GM18868 (cell line): Measurements from ENCODE around the gene VAMP8.
"Not testable (repeated sequence)": the region's sequence is repeated elsewhere in the genome, so short reads cannot be mapped to it uniquely, and the experiment has no call there.

Source experiments
- ATAC-seq: cut with Tn5 transposase; IDR thresholded peaks from one replicate; pipeline ENCODE4 v1.9.1; 2021; ENCODE audit warnings: mild to moderate bottlenecking, moderate library complexity; ENCODE audit not compliant: unreplicated experiment

The VAMP8 gene

DNA sequence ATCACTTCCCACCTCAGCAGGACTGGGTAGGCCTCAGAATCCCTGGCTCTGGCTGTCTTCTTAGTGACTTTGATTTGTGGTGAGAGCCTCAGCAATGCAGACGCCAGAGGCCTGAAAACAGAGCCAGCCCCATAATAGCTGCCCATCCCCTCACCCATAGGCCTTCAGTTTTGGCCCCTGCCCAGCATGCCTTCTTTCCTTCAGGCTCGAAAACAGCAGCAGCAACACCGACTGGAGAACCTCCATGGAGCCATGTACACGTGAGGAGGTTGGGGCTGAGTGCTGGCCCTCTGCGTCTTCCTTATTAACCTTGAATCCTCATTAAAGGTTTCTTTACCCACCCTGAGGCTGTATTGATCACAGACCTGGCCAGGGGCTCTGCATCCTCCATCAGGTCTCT is 19.9 kb downstream of the VAMP8 start:
- no peak for ATAC-seq

DNA sequence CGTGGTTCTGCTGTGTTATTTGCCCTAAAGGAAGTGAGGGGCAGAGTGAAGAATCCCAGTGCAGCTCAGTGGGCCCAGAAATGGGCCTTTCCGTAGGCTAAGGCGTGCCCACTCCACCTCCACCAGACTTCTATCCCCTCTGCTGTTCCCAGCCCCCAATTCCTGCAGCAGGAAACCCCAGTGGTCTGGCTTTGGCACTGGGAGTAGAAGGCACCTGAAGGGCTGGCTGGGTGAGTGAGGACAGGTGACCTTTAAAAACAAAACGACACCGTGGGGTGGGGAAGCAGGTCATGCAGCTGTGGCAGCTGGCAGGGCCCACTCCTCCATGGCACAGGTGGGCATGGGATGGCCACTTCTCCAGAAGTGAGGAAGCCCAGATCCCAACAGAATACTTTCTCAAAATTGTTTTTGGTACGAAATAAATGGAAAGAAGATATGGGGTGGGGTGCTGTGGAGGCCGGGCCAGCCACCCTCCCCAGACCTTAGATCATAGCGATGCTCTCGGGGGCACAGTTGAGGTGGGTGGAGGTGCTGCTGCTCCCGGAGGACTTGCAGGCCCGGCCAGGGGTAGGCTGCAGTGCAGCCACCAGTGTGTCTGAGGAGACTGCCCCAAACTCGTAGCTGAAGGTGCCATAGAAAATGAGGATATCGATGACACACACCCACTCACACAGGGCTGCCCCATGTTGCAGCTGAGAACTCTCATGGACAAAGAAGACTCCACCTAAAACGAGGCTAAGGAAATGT is 21.4 kb downstream of the VAMP8 start:
- no peak for ATAC-seq

DNA sequence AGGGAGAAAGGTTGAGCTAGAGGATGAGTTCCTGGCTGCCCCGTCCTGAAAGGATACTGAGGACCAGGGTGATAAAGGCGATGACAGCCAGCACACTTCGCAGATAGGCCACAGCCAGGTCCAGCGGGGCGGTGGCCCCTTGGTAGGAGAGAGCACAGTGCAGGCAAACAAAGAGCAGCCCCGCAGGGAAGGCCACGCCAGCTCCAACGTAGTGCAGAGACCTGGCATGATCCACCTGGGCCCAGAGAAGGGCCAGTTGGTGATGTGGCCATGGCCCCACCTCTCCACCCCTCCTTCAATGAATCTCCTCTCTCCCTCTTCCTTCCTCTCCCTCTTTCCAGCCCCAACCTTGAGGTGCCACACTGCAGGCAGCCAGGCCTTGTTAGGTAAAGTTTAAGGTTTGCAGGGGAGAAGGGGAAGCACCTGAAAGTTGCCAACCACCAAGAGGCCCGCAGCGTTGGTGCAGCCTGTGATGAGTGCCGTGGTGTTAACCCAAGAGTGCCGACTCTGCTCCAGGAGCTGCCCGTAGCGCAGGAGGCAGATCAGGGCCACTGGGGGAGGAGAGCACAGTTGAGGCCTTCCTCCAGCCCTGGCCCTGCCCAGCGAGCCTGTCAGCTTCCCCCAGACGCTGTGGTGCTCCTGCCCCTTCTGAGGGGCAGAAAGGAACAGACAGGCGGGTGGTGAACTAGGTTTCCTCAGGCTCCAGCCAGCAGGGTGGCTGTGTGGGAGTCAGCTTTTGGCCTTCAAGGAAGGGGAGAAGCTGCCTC is 22.3 kb downstream of the VAMP8 start:
- ATAC-seq = no peak

DNA sequence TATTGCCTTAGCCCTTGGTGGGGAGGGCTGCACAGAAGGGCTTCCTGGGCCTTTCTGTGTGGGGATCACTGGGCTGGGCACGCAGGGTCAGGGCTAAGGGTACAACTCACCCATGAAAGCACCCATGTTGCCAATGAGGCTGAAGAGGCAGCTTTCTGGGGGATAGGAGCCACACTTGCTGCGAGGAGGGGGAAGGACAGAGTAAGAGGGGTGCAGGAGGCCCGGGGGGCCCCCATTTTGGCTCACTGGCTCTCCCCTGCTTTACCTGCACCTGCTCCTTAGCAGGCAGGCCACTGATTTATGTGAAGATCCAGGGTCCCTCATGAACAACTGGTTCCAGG is 22.8 kb downstream of the VAMP8 start:
- no peak for ATAC-seq

DNA sequence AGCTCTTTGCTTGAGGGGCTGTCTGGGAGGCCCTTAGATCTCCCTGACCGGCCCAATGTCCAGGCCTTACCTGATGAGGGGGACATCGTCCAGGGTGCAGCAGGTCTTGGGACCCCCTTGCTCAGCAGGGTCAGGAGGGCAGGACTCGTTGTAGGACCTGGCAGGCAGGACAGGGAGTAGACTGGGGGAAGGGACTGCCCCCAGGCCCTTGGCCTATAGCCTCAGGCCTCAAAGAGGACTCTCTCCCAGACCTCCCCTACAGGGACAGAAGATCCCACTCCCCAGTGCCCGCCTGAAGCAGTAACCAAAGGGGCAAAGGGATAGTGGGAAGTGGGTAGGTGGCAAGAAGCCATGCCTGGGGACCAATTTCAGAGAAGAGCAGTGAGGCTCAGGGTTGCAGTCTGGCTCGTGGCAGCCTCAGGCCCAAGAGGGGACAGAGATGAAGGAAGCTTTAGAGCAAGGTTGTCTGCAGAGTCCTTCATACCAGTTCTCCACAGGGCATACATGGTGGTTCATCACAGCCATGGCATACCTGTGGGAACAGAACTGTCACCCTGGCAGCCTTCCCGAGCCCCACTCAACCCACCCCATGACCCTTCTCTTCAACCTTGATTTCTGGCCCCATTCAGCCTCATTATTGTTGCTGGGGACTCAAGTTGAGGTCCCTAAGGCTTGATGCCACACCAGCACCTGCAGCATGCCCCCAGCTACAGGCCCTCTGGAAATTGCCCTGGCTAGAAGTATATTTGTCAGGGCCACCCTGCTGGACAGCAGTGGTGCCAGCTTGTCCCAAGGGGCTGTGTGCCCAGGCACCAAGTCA is 23.8 kb downstream of the VAMP8 start:
- ATAC-seq = no peak

DNA sequence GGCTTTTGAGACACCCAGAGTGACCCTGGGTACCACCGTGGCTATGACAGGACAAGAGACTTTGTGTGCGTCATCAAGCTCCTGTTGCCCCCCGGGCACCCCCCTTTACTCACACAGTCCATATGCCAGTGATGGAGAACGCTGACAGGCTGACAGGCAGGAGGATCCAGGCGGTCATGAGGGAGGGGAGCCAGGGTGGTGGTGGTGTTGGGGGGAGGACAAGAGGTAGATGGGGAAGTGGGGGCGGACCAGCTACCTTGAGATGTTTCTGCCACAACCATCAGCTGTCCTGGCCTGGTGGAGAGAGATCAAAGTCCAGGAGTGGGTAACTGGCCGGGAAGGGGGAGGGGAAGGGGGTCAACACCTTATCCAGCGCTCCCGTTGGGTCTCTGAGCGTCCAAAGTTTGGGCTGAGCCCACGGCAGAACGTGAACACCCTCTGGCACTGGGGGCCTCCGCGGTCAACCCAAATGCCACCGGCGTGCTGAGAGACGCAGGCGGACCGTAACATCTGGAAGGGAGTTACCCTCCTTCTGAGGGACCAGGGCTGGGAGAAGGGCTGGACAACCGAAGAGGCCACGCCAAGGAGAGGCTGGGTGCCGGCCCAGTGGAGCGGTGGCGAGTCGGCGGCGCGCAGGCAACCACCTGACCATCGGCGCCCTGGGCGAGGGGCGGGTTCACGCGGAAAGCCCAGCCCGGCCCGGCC is 24.5 kb downstream of the VAMP8 start:
- peak; percentile 40 for ATAC-seq

DNA sequence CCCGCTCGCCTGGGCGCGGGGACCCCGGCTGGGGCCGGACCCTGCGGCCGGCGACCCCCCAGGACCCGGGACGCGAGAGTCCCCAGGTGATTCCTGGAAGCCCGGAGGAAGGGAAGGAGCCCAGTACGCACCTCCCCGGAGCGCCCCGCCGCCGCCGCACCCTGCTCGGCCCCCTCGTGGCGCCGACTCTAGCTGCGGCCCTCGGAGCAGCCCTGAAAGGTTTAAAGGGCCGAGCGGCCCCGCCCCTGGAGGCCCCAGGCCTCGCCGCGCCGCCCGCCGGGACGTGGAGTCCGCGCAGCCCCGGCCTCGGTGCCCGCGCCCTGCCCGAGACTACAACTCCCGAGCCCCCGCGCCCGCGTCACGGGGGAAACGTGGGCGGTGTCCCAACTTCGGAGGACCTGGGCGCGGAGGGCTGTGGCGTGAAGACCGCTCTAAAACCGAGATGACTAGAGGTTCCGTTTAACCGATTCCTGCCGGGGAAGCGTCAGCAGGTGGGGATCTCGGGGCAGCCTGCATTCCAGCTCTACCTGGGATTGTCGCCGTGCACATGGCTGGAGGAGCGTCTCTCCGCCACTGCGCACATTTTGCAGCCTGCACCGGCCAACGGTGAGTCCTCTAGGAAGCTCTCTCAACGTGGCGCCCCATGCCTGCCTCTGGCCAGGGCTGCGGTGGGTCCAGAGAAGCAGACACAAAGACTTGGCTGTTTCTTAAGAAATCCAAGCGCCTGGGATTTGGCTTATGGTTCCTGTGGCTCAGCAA is 25.3 kb downstream of the VAMP8 start, which contains the start of gene TMEM150A:
Gene TMEM150A (minus strand): TSS at position 223 of the 759 bp plus-strand sequence. CDS start 750 bp downstream, outside the sequence.
- peak; percentile 95 for ATAC-seq

DNA sequence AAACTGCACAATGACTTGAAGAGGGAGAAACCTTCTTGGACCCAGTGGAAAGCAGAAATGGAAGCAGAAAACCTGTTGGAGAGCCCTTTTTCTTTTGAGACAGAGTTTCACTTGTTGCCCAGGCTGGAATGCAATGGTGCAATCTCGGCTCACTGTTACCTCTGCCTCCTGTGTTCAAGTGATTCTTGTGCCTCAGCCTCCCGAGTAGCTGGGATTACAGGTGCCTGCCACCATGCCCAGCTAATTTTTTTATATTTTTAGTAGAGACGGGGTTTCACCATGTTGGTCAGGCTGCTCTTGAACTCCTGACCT is 26.7 kb downstream of the VAMP8 start:
- not testable (repeated sequence) for ATAC-seq

DNA sequence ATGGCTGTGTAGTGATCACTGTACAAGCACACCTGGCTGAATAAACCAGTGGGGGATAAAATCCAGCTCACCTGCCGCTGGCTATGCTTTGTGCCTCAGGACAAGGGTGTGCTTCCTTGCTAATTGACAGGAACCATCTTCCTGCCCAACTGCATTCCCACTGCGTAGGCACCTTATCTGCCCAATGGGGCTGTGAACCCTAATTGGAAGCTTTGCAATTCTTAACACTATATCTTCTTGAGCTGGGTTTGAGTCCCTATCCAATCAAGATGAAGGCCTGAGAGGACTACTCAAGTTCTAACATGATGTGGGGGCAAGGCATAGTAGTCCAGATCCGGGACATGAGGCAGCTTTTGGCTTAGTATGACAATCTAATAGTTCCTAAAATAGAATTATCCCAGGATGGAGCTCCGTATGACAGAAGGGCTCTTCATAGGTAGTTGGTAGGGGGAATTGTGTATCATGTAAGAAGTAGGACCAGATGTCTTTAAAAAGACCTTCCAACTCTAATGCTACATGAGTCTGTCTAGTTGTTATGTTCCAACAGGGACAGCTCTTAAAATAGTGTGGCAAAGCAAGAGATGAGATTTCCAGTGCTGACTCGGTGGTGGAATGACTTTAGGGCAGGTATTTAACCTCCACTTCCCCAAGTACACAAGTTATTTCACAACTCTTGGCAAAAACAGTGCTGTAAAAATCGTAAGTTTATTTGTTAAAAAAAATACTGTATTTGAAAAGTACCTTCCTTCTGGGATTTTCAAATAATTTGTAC is 27.4 kb downstream of the VAMP8 start:
- no peak for ATAC-seq

DNA sequence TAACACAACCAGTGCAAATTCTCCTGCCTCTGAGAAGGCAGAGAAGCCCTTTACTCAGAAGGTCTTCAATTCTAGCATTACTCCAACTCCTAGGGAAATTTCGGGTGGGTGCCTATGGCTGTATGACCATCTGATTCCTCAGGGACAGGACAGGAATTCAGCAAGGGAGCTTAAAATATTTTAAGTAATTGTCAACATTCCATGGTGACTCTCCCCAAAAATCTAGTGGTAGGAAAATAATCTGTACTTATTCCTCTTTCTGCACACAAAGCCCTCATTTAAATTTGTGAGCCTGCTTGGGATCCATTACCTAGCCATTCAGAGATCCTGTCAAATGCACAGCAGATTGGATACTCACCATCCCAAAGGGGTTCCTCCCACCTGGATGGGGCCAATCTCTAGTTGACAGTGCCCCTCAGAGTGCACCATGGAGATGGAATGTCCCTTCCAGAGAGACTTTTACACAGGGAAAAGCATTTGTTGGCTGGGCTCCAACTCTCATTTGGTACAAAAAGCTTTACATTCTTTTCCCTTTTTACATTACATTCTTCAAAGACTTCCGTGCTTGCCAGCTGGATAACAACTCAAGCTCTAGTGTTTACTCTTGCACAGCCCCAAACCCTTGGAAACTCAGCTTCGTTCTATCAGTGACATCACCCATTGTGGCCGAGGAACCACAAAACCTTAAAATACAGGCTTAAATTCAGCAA is 28.2 kb downstream of the VAMP8 start:
- ATAC-seq = no peak

DNA sequence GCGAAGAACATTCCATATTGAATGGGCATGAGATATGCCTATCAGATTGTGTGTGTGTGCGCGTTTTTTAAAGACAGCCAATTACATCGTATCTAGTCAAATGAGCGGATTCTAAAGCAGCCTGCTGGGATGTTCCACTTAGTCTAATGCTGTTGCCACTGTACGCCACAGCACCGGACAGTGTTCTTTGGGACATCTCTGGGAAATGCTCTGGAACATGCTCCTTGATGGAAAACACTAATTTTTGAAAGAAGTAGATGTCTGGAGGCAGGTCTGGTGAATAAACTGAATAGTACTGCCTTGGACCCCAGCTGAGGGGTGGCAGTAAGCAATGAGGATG is 28.7 kb downstream of the VAMP8 start:
- ATAC-seq = no peak

DNA sequence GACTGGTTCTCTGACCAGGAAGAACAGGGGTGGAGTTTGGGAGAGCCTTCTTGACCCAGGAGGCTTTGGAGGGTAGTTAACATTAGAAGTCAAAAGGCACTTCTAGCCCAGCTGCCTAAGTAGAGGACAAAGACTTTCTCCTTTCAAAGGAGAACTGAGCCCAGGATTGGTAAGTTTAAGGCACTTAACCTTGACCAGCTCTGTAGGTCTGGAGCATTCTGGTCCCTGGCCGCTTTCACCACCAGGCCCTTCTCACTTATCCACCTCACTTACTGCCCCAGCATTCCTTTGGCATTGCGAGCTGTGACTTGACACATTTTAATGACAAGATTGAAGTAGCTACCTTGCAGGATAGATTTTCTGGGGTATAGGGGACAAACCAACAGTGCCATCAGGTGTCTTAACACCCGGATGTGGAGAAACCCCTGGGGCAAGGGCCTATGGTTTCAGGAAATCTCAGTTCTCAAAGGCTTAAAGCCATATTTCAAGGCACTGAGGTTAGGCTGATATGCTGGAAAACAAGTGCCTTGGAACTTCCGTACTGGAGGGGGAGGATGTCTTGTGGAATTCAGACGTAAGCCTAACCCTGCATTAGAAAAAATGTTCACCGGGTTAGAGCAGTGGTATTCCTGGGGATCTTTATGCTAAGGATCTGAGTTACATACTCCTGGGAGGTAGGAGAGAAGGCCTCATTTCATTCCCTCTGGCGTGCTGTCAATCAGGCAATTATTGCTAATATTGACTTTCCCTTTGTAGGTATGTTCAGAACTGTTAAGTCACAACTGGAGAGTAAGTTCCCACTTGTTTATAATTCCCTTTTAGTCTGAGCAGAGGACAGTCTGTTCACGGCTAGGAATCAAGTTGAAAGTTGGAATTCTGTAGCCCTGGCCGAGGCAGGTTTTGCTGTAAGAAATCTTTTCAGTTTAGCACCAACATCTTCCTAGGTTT is 30.2 kb downstream of the VAMP8 start:
- ATAC-seq = no peak

DNA sequence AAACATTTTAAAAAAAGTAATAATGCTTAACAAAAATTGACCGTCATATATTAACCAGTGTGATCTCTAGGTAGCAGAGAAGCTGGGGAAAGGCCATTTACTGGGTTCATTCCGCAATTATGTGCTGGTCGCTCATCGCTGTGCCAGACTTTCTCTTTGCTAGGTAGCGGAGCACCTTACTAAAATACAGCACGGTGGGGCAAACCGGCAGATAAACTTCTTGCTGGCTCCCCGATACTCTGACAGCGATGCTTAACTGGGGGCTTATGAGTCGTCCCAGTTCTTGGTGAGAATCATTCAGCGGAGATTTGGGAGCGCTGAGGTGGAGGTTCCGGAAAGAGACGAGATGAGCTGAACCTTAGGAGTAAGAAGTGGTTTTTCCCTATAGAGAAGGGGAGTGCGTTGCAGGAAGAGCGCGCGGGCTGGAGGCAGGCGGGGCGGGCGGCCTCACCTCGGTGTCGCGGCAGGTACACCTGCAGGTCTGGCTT is 33.9 kb downstream of the VAMP8 start:
- no peak for ATAC-seq

DNA sequence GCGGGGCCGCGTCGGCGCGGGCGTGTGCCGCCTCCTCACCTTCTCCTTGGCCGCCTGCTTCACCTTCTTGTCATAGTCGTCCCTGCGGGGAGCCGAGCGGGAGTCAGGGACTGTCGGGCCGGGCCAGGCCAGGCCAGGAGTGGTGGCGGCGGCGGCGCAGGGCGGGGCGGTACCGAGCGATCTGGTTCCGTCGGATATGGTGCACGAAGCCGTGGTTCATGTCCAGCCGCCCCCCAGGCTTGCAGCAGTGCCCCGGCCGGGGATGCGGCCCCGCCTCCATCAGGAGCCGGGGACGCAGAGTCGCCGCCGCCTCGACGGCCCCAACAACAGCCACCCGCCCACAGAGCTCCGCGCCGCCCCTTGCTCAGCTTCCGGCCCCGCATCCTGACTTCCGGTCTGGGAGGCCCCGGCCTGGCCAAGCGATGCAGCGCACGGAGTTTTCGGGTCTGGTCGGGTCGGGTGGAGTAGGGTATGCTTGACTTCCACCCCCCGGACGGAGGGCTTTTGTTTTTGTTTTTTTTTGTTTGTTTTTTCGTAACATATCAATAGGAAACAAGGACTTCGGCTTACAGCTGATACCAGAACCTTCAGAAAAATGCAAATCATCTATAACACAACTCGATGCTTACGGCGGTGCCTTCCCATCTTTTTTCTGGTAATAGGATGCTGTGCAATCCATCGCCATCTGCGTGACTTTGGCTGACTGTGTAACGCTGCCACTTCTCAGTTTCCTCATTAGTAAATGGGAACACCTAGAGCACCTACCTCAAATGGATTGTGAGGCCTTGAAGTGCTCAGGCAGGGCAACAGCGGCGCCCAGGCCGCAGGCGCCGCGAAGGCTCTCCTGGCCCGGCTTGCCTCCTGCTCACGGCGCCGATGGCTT is 34.6 kb downstream of the VAMP8 start, which contains the start of gene C2orf68:
Gene C2orf68 (minus strand): TSS at position 362 of the 883 bp plus-strand sequence. CDS start 82 bp downstream, at position 280.
- ATAC-seq = peak; percentile 77

DNA sequence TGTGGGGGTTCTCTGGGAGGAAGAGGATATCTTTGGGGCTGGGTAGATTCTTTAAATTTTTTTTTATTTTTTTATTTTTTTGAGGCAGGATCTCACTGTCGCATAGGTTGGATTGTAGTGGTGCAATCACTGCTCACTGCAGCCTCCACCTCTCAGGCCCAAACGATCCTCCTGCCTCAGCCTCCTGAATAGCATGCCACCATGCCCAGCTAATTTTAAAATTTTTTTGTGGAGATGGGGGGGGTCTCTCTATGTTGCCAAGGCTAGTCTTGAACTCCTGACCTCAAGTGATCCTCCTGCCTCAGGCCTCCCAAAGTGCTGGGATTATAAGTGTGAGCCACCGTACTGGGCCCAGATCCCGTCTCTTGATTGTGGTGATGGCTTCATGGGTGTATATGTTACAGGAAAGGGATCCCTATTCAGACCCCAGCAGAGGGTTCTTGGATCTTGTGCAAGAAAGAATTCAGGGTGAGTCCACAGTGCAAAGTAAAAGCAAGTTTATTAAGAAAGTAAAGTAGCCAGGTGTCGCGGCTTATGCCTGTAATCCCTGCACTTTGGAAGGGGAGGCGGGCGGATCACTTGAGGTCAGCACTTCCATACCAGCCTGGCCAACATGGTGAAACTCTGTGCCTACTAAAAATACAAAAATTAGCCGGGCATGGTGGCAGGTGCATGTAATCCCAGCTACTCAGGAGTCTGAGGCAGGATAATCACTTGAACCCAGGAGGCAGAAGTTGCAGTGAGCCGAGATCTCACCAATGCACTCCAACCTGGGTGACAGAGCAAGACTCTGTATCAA is 36.5 kb downstream of the VAMP8 start:
- no peak for ATAC-seq

DNA sequence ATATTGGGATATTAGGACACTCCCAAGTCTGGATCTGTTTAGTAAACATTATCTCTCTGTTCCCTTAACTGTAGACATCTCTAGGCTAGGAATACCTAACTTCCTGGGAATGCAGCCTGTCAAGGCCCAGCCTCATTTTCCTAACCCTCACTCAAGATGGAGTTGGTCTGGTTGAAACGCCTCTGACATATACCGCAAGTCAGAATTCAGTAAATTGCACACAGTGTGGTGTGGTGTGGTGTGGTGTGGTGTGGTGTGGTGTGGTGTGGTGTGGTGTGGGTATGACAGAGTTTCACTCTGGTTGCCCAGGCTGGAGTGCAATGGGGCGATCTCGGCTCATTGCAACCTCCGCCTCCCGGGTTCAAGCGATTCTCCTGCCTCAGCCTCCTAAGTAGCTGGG is 37.4 kb downstream of the VAMP8 start:
- not testable (repeated sequence) for ATAC-seq
